Activated effector memory CD4-positive, alpha-beta T cell treated with anti-CD3 and anti-CD28 coated beads, Interleukin-2, amount 50 U/mL, for 16 hours (primary cell): Measurements from ENCODE around the gene KIF11.
A peak's percentile ranks its signal among the peaks of the same experiment; 100 is the strongest.

Source experiments
- DNase-seq: peaks from one replicate; pipeline ENCODE4 v3.0.0-alpha.2; 2020

The KIF11 gene

GRCh38 chr10:92688573-92688926 is 95.6 kb downstream of the KIF11 start:
- DNase-seq, result no peak

GRCh38 chr10:92688927-92689662 is 96.2 kb downstream of the KIF11 start:
- peak; percentile 64 for DNase-seq

- peak; percentile 74 for DNase-seq
Observed at GRCh38 chr10:92689663-92690210, 96.8 kb downstream of the KIF11 start, which contains the start of gene HHEX. TSS of gene HHEX (plus strand) at chr10:92689955. CDS start at chr10:92689987, 32 bp downstream.

- DNase-seq, result peak; percentile 82
Observed at GRCh38 chr10:92690211-92690914, 97.4 kb downstream of the KIF11 start.

GRCh38 chr10:92690915-92691590 is 98.1 kb downstream of the KIF11 start:
- no peak for DNase-seq

- DNase-seq, result no peak
Observed at GRCh38 chr10:92691591-92692079, 98.7 kb downstream of the KIF11 start.

GRCh38 chr10:92692080-92692671 is 99.2 kb downstream of the KIF11 start:
- DNase-seq, result no peak

GRCh38 chr10:92692697-92693533 is 100.0 kb downstream of the KIF11 start:
- no peak for DNase-seq

GRCh38 chr10:92693534-92693893 is 100.6 kb downstream of the KIF11 start:
- DNase-seq, result no peak

GRCh38 chr10:92695679-92696605 is 103.0 kb downstream of the KIF11 start:
- no peak for DNase-seq

GRCh38 chr10:92696606-92697383 is 103.9 kb downstream of the KIF11 start:
- no peak for DNase-seq

- DNase-seq, result no peak
Observed at GRCh38 chr10:92697663-92698511, 105.0 kb downstream of the KIF11 start.

GRCh38 chr10:92699193-92699517 is 106.2 kb downstream of the KIF11 start:
- no peak for DNase-seq

GRCh38 chr10:92699518-92700381 is 106.8 kb downstream of the KIF11 start:
- peak; percentile 69 for DNase-seq

GRCh38 chr10:92702301-92702916 is 109.5 kb downstream of the KIF11 start:
- no peak for DNase-seq
